ENCODE data around the gene BRD9.

DNA sequence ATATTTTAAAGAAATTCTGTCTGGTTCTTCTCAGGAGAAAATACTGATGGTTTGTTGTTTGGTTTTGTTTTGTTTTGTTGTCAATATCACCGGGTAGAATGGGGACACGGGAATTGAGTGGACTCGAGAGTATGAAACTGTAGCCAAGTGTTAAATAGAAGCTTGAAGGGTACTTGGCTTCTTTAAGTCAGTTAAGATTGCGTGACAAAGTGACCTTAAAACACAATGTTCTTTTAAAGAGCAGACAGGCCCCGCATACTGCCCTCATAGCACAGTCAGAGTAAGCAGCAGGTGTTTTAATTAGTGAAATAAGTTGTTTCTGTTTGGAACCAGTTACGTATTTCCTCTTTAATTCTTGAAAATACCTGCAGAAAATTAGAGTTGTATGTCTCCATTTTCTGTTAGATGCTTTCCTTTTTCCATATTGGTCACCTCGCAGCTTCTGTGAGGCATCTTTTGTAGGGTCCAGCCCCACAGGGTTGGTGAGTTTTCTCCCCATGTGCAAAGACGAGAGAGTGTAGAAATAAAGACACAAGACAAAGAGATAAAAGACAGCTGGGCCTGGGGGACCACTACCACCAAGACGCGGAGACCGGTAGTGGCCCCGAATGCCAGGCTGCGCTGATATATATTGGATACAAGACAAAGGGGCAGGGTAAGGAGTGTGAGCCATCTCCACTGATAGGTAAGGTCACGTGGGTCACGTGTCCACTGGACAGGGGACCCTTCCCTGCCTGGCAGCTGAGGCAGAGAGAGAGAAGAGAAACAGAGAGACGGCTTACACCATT is 9.7 kb upstream of the BRD9 start:
- no peak for TF ChIP-seq BHLHE40 (IDR thresholded peaks at IDR 0.05; ENCODE audit: borderline replicate concordance)
- no peak for TF ChIP-seq CTBP1 (IDR thresholded peaks at IDR 0.05; ENCODE audit: borderline replicate concordance)
- no peak for TF ChIP-seq NFRKB (IDR thresholded peaks at IDR 0.05)
- no peak for TF ChIP-seq FOXM1 (IDR thresholded peaks at IDR 0.05; ENCODE audit: borderline replicate concordance)
- no peak for TF ChIP-seq LEF1 (IDR thresholded peaks at IDR 0.05; ENCODE audit: borderline replicate concordance)
- no peak for TF ChIP-seq FOXK2 (IDR thresholded peaks at IDR 0.05)
- TF ChIP-seq SP1 (IDR thresholded peaks at IDR 0.05), result no peak
- TF ChIP-seq TARDBP (IDR thresholded peaks at IDR 0.05), result no peak
- TF ChIP-seq SUZ12 (IDR thresholded peaks at IDR 0.05), result no peak

Measured in HEK293T (cell line).